AG04449 (cell line): ENCODE measurements around the gene METTL21A.

Experiments
- CTCF ChIA-PET: fragments of 350-600 bp; formaldehyde crosslinking; extraction: SDS; loops from one replicate; lab custom pipeline; 2021; ENCODE audit warnings: antibody characterized with exemption; lab: Yijun Ruan, JAX
- POLR2A ChIA-PET: fragments of 400-600, 350-600 bp; formaldehyde crosslinking; extraction: SDS; loops from one replicate; lab custom pipeline; 2020; ENCODE audit warnings: antibody characterized with exemption, inconsistent platforms; lab: Yijun Ruan, JAX
- DNase-seq: peaks from one replicate; pipeline ENCODE4 v3.0.0-alpha.2; 2010; ENCODE audit warnings: low read depth, low spot score
- H3K4me3 ChIP-seq: 2 replicates; pipeline ENCODE4 v1.5.1; 2011; ENCODE audit warnings: low read depth, mild to moderate bottlenecking, control low read depth, low read length
- TF ChIP-seq, protein P1 (sequence below): IDR thresholded peaks from one replicate; pipeline ENCODE4 v1.5.1; 2011; ENCODE audit warnings: mild to moderate bottlenecking, moderate library complexity, low read length, control low read depth, inconsistent platforms; ENCODE audit not compliant: insufficient read depth; ENCODE audit errors: missing control alignments

METTL21A gene

DNA sequence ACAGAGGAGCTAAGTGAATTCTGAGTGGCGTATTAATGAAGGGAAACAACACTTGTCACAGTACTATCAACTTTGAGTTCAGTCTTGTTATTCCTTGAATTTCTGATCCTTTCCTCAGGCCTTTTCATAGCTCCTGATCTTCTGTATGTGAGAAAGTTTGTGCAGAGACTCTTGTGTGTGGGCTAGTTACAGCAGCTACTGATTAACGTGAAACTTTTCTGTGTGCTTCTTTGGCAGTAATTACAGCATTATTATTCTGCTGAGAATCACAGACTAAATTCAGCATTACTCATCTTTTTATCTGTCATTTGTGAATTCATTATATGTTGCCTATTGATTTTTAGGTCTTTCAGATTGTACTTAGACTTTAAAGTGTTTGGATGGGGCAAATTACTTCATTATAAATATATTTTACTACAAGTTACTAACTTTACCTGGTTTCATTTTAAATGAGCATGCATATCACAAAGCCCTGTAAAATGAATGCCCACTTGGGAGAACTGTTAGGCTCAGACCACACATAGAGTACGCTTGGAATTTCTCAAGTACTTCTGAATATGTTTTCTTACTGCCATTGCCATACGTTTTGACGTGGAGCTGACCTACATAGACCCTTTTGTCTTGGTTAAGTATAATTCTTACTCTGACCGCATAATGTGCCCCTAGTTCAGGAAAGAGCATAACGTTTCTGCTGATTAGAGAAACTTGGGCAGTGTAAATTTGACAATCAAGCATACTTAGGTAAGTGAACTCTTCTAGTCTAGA, 59.3 kb downstream of the METTL21A start:
- ChIA-PET POLR2A (no interaction called here), CTCF (interaction anchor here (1.7 to 2.1 kb wide), 2 partner anchors 77 to 475 kb away, joined by 4 to 5 read pairs; no protein-coding TSS in a partner anchor)
- DNase-seq, result no peak
- H3K4me3 ChIP-seq, result no peak overlapping the region
- TF ChIP-seq, protein P1, sequence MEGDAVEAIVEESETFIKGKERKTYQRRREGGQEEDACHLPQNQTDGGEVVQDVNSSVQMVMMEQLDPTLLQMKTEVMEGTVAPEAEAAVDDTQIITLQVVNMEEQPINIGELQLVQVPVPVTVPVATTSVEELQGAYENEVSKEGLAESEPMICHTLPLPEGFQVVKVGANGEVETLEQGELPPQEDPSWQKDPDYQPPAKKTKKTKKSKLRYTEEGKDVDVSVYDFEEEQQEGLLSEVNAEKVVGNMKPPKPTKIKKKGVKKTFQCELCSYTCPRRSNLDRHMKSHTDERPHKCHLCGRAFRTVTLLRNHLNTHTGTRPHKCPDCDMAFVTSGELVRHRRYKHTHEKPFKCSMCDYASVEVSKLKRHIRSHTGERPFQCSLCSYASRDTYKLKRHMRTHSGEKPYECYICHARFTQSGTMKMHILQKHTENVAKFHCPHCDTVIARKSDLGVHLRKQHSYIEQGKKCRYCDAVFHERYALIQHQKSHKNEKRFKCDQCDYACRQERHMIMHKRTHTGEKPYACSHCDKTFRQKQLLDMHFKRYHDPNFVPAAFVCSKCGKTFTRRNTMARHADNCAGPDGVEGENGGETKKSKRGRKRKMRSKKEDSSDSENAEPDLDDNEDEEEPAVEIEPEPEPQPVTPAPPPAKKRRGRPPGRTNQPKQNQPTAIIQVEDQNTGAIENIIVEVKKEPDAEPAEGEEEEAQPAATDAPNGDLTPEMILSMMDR, result no peak
